Muscle layer of colon (tissue), 2 donors: ENCODE results near the gene C1orf141.

Experiments used
- H3K27ac ChIP-seq: one replicate; pipeline ENCODE4 v1.7.0; 2013; ENCODE audit warnings: low read depth, mild to moderate bottlenecking, low read length, moderate library complexity
- H3K27me3 ChIP-seq, 2 donors: one replicate each; pipeline ENCODE4 v1.7.0; 2013; ENCODE audit warnings: low read length in 2 of 2, mild to moderate bottlenecking in 2 of 2; ENCODE audit not compliant: insufficient read depth in 2 of 2, control insufficient read depth in 1 of 2
- H3K36me3 ChIP-seq: one replicate; pipeline ENCODE4 v1.7.0; 2013; ENCODE audit warnings: mild to moderate bottlenecking, low read length; ENCODE audit not compliant: insufficient read depth
- H3K4me1 ChIP-seq: one replicate; pipeline ENCODE4 v1.7.0; 2013; ENCODE audit warnings: mild to moderate bottlenecking, low read length; ENCODE audit not compliant: insufficient read depth
- H3K4me3 ChIP-seq, 2 donors: one replicate each; pipeline ENCODE4 v1.7.0; 2013; ENCODE audit warnings: low read length in 2 of 2, low read depth in 1 of 2, mild to moderate bottlenecking in 1 of 2, moderate library complexity in 1 of 2
- H3K9ac ChIP-seq: one replicate; pipeline ENCODE4 v1.7.0; 2013; ENCODE audit warnings: low read length
- H3K9me3 ChIP-seq: one replicate; pipeline ENCODE4 v1.7.0; 2013; ENCODE audit warnings: mild to moderate bottlenecking, low read length
- donor health status: abdominal sarcoma.
- donor health status: Adenocarcinoma of cecum.

C1orf141 gene

GRCh38 chr1:67134695-67135094 lies at the start of gene C1orf141:
C1orf141 (minus strand) TSS chr1:67134970; CDS start chr1:67127240, 7,730 bp downstream.
- Histone ChIP-seq H3K27ac (no peak within 1 kb of the TSS), H3K4me3 (peak within 1 kb of the TSS; percentile 36 to 58), H3K4me1 (peaks cover 5% of the 10 kb centered on the region), H3K27me3 (peaks cover 0 to 4% of the 10 kb centered on the region in 2 donors), H3K9ac (no peak within 1 kb of the TSS), H3K9me3 (no peaks in the 10 kb centered on the region), H3K36me3 (no peaks in the 10 kb centered on the region)

- Histone ChIP-seq H3K9me3 (no peaks in the 10 kb centered on the region), H3K27me3 (no peaks in the 10 kb centered on the region), H3K9ac (no peak overlapping the region), H3K4me3 (no peak overlapping the region), H3K4me1 (no peaks in the 10 kb centered on the region), H3K36me3 (no peaks in the 10 kb centered on the region), H3K27ac (no peak overlapping the region)
Observed at GRCh38 chr1:67175530-67176087, 40.8 kb upstream of the C1orf141 start.

- Histone ChIP-seq H3K4me1 (no peaks in the 10 kb centered on the region), H3K27me3 (no peaks in the 10 kb centered on the region), H3K36me3 (no peaks in the 10 kb centered on the region), H3K27ac (no peak overlapping the region), H3K9ac (no peak overlapping the region), H3K4me3 (no peak overlapping the region), H3K9me3 (no peaks in the 10 kb centered on the region)
Observed at GRCh38 chr1:67174716-67175284, 40.0 kb upstream of the C1orf141 start.

GRCh38 chr1:67173988-67174387 lies 39.2 kb upstream of the C1orf141 start:
- Histone ChIP-seq H3K9ac (no peak overlapping the region), H3K36me3 (no peaks in the 10 kb centered on the region), H3K9me3 (no peaks in the 10 kb centered on the region), H3K27ac (no peak overlapping the region), H3K4me1 (no peaks in the 10 kb centered on the region), H3K4me3 (no peak overlapping the region), H3K27me3 (no peaks in the 10 kb centered on the region)

- Histone ChIP-seq H3K4me3 (no peak overlapping the region), H3K27me3 (no peaks in the 10 kb centered on the region), H3K36me3 (no peaks in the 10 kb centered on the region), H3K9me3 (no peaks in the 10 kb centered on the region), H3K4me1 (no peaks in the 10 kb centered on the region), H3K27ac (no peak overlapping the region), H3K9ac (no peak overlapping the region)
Observed at GRCh38 chr1:67171978-67172377, 37.2 kb upstream of the C1orf141 start.

- Histone ChIP-seq H3K9ac (no peak overlapping the region), H3K27ac (no peak overlapping the region), H3K27me3 (no peaks in the 10 kb centered on the region), H3K9me3 (no peaks in the 10 kb centered on the region), H3K4me1 (no peaks in the 10 kb centered on the region), H3K36me3 (no peaks in the 10 kb centered on the region), H3K4me3 (no peak overlapping the region)
Observed at GRCh38 chr1:67171574-67171955, 36.8 kb upstream of the C1orf141 start.

GRCh38 chr1:67170751-67171573 lies 36.2 kb upstream of the C1orf141 start:
- no peaks in the 10 kb centered on the region for H3K9me3 ChIP-seq
- H3K4me3 ChIP-seq = no peak overlapping the region
- no peak overlapping the region for H3K27ac ChIP-seq
- H3K27me3 ChIP-seq = no peaks in the 10 kb centered on the region
- no peaks in the 10 kb centered on the region for H3K4me1 ChIP-seq
- H3K36me3 ChIP-seq = no peaks in the 10 kb centered on the region
- no peak overlapping the region for H3K9ac ChIP-seq

- Histone ChIP-seq H3K4me1 (no peaks in the 10 kb centered on the region), H3K27me3 (no peaks in the 10 kb centered on the region), H3K36me3 (no peaks in the 10 kb centered on the region), H3K4me3 (no peak overlapping the region), H3K9me3 (no peaks in the 10 kb centered on the region), H3K27ac (no peak overlapping the region), H3K9ac (no peak overlapping the region)
Observed at GRCh38 chr1:67169932-67170331, 35.2 kb upstream of the C1orf141 start.

GRCh38 chr1:67169496-67169895 lies 34.7 kb upstream of the C1orf141 start:
- Histone ChIP-seq H3K36me3 (no peaks in the 10 kb centered on the region), H3K9ac (no peak overlapping the region), H3K4me1 (no peaks in the 10 kb centered on the region), H3K27me3 (no peaks in the 10 kb centered on the region), H3K9me3 (no peaks in the 10 kb centered on the region), H3K4me3 (no peak overlapping the region), H3K27ac (no peak overlapping the region)

- no peaks in the 10 kb centered on the region for H3K9me3 ChIP-seq
- H3K36me3 ChIP-seq = no peaks in the 10 kb centered on the region
- no peak within 1 kb of the TSS for H3K4me3 ChIP-seq
- no peaks in the 10 kb centered on the region for H3K27me3 ChIP-seq
- H3K9ac ChIP-seq = no peak within 1 kb of the TSS
- no peaks in the 10 kb centered on the region for H3K4me1 ChIP-seq
- H3K27ac ChIP-seq = no peak within 1 kb of the TSS
Observed at GRCh38 chr1:67166196-67166595, 31.4 kb upstream of the C1orf141 start, which contains the start of gene IL23R. IL23R (plus strand) TSS chr1:67166454; CDS start chr1:67168121, 1,667 bp downstream.

GRCh38 chr1:67165468-67166041 lies 30.8 kb upstream of the C1orf141 start:
- Histone ChIP-seq H3K9me3 (no peaks in the 10 kb centered on the region), H3K27me3 (no peaks in the 10 kb centered on the region), H3K9ac (no peak overlapping the region), H3K27ac (no peak overlapping the region), H3K4me3 (no peak overlapping the region), H3K4me1 (no peaks in the 10 kb centered on the region), H3K36me3 (no peaks in the 10 kb centered on the region)
